AML-193 (cell line): ENCODE measurements around the gene FIBP.

Source experiments
- DNase-seq, 2 experiments: peaks; one replicate each; lab custom pipeline; 2025; lab: John Stamatoyannopoulos, UW

Gene FIBP

DNA sequence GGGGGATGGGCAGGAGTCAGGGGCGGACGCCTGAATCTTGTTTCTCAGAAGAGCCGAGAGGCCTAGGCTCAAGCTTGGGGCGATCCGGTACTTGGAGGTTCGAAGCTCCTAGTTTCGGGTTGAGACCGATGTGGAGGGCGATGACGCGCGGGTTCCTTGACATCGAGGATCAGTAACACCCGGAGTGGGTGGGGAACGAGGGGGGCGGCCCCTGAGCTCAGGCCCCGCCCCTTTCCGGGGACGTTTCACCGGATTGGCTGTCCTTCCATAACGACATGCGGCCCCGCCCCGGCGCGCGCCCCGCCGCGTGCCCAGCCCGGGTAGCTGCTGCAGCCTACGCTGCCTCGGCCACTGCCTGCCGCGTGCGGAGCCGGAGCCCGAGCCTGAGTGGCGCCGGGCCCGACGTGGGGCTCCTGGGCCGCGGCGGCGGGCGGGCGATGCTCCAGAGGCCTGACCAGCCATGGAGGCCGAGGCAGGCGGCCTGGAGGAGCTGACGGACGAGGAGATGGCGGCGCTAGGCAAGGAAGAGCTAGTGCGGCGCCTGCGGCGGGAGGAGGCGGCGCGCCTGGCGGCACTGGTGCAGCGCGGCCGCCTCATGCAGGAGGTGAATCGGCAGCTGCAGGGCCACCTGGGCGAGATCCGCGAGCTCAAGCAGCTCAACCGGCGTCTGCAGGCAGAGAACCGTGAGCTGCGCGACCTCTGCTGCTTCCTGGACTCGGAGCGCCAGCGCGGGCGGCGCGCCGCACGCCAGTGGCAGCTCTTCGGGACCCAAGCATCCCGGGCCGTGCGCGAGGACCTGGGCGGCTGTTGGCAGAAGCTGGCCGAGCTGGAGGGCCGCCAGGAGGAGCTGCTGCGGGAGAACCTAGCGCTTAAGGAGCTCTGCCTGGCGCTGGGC lies 2.3 kb upstream of the FIBP start, which contains the start of gene CCDC85B:
CCDC85B (plus strand) TSS at position 350 of the 895 bp plus-strand sequence; CDS start at position 461, 111 bp downstream.
- DNase-seq = peak; percentile 82 to 93

DNA sequence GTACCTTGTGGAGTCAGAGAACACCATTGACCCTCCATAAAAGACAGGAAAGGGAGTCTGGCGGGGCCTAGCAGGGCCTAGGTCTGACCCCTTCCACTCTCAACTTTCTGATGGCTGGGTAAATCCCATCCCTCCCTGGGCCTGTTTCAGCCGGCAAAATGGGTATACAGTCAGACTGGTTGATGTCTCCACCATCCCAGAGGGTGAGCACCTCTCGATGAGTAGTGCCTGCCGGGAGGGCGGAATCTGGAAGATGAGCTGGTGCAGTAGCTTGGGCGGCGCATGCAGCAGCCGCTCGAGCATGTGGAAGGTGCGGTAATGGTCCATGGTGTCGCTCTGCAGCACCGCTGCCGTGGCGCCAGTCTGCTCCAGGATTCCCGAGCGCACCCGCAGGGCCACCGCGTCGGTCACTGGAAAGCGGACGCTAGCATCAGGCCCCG lies 528 bp downstream of the FIBP start:
- DNase-seq = no peak

DNA sequence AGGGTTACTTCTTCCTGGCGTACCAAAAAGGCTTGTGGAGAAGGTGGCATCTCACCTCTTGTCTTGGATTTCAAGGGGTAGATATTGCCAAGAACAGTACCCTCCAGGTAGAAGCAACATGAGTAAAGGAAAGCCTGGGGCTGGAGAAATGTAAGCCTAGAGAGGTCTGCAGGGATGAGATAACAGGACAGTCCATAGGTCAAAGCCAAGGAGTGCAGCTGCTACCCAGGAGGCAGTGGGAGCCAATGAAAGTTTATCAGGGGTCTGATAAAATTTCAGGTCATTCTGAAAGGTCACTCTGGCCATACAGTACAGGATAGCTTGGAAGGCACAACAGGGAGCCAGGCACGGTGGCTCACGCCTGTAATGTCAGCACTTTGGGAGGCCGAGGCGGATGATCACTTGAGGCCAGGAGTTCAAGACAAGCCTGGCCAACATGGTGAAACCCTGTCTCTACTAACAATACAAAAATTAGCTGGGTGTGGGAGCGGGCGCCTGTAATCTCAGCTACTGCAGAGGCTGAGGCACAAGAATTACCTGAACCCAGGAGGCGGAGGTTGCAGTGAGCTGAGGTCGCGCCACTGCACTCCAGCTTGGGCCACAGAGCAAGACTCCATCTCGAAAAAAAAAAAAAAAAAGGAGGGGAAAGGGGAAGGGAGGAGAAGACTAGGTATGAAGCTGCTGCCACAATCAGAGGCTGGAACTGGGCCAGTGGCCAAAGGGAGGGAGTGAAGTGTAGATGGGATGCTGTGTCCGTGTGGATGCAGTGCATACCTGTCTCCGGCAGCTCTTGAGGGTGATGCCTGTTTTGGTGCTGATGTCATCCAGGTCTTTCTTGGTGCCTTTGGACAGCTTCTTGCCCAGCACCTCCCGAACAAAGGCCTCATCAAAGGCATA lies 1.2 kb downstream of the FIBP start:
- DNase-seq = no peak

DNA sequence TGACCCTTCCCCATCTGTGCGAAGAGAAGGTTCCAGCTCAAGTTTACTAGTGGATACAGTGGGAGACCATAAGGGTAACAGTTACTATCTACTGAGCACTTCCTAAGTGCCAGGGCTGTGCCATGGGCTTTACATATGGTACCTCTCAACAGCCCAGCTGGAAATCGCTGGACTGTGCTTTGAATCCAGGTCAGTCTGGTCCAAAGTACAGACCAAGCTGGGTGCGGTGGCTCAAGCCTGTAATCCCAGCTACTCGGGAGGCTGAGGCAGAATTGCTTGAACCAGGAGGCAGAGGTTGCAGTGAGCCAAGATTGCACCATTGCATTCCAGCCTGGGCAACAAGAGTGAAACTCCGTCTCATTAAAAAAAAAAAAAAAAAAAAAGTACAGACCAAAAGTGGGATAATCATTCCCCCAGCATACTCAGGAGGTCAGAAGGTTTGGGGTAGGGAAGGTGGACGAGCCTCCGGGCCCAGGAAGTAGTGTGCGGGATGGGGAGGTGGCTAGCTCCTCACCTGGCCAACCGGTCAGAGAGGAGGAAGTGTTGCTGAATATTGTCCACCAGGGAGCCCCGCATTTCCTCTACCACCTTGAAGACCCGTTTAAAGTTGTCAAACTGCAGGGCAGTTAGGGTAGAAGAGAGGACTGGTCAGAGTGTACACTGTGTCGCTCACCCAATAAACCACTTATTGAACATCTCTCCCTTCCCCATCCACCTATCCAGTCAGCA lies 2.3 kb downstream of the FIBP start:
- DNase-seq = no peak

DNA sequence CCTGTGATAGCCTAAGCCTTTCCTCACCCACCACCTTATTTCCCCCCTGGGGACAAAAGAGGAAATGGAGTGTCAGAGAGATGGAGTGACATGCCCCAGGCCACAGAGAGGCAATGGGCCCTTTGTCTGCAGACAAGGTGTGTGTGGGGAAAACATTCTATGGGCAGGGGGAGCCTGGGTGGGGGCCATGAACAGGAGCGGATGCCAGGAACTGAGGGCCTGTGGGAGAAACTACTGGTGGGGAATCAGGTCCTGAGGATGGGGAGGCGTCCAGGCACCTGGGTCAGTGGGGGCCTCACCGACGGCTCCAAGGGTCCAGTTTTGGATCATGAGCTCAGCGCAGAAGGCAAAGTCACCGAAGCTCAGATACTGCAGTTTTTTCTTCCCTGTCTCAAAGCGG lies 3.0 kb downstream of the FIBP start:
- no peak for DNase-seq

DNA sequence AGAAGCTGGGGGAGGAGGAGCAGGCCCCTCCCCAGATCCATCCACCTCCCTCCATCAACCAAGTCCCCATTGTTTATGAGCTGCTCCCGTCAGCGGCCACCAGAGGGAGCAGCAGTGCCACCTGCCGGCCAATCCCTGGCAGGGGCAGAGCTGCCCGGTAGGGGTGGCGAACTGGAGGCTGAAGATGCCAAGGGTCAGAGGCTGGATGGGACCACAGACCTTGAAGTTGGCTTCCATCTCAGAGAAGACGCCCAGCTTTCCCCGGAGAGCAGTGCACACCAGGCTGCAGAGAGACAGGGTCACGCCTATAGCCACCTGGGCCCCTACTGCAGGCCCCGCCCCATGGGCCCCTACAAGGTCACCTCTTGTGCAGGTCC lies 3.6 kb downstream of the FIBP start:
- peak; percentile 69 to 70 for DNase-seq

DNA sequence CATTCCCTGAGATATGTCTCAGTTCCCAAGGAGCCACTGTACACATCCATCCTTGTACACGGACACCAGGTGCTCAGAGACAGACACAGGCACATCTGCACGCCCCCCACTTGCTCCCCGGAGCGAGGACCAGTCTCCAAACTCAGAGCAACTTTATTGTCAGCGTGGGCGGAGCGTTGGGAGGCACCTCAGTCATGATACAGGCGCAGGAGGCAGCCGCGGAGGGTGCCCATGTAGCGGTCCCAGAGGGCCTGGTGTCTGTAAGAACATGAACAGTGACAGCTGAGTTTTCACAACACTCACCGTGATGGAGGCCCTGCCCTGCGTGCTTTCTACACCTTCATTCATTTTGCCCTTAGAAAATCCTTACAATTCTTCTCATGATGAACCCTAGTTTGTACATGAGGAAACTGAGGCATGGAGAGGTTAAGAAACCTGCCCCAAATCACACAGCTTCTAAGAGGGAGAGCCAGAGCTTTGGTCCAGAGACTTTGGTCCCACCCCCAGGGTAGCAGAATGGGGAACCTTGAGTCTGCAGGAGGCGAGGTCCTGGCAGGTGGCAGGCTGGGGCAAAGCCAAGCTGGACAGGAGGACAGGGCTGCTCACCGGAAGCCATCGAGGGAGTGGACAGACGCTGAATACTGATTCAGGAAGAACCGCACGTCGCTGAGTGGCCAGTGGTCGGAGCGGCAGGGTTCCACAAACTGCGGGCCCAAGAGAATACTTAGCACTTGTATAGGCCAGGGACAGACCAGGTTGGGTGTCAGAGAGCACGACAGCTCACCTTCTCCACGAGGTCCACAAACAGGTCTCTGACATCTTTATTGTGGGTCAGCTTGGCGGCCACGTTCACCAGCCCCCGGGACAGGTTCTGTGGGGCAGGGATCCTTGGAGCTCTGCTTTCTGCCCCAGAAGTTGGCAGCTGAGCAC lies 4.2 kb downstream of the FIBP start:
- DNase-seq = no peak

DNA sequence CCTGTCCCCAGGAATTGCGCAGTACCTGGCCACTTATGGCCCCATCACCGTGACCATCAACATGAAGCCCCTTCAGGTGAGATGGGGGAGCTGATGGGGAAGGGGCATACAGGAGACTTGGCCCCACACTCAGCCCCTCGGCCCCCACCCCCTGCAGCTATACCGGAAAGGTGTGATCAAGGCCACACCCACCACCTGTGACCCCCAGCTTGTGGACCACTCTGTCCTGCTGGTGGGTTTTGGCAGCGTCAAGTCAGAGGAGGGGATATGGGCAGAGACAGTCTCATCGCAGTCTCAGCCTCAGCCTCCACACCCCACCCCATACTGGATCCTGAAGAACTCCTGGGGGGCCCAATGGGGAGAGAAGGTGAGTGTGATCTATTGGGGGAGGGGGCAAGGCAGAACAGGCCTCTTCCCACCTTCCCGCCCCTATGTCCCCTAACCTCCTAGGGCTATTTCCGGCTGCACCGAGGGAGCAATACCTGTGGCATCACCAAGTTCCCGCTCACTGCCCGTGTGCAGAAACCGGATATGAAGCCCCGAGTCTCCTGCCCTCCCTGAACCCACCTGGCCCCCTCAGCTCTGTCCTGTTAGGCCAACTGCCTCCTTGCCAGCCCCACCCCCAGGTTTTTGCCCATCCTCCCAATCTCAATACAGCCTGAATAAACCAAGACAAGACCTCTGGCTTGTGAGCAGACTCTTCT lies 5.1 kb downstream of the FIBP start:
- no peak for DNase-seq

DNA sequence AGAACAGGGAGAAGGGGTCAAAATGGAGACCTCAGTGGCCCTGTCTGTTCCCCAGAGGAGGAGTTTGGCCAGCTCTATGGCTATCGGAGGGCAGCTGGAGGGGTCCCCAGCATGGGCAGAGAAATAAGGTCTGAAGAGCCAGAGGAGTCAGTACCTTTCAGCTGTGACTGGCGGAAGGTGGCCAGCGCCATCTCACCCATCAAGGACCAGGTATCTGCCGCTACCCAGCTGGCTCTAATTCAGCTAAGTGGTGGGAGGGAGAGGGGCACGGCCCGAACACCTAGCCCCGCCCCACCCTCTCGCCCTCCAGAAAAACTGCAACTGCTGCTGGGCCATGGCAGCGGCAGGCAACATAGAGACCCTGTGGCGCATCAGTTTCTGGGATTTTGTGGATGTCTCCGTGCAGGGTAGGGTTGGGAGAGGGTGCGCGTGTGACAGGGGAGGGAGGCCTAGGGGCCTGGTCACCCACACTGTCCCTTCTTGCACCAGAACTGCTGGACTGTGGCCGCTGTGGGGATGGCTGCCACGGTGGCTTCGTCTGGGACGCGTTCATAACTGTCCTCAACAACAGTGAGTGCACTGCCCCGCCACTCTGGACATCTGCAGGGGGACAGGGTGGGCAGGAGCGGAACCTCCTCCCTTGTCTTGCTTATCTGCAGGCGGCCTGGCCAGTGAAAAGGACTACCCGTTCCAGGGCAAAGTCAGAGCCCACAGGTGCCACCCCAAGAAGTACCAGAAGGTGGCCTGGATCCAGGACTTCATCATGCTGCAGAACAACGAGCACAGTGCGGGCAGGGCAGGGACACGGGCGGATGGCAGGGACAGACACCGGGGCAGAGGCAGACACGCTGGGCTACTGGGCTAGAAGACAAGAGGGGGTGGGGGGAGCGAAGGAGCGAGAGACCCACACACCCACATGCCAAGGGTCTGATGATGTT lies 5.9 kb downstream of the FIBP start:
- DNase-seq = no peak

DNA sequence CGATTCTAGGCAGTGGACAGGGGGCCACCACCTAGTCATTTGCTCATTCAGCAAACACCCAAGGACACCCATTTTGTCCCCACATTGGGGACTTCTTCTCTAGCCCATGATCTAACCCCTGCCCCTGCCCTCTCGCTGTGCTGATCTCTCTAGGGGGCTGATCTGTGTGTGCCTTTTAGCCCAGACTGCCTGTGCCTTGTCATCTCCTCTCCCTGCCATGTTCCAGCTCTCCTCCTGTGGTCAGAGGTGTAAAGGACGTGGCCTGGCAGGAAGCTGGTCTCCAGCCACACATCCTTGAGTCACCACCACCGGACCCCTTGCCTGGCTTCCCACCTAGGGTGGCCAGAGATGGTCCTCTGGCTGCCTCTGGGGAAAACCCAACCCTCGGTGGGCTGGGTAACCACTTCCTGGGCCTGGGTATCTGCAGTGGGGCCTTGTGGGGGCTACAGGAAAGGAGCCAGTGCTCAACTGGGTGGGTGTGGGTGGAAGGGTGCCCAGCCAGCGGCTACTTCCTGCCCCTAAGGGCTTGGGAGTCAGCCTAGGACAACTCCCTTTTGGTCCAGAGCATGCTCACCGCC lies 7.3 kb downstream of the FIBP start:
- no peak for DNase-seq

DNA sequence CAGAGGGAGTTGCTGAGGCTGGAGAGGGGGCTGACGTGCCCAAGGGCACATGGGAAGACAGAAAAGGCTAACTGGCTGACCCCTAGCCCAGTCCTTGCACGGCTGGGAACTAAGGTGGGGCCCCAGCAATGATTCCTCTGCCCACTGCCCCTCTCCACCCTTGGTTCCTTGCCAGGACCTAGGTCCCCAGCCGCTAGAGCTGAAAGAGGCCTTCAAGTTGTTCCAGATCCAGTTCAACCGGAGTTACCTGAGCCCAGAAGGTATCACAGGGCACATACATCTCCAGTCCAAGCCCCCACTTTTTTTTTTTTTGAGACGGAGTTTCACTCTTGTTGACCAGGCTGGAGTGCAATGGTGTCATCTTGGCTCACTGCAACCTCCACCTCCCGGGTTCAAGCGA lies 8.2 kb downstream of the FIBP start:
- DNase-seq = no peak

DNA sequence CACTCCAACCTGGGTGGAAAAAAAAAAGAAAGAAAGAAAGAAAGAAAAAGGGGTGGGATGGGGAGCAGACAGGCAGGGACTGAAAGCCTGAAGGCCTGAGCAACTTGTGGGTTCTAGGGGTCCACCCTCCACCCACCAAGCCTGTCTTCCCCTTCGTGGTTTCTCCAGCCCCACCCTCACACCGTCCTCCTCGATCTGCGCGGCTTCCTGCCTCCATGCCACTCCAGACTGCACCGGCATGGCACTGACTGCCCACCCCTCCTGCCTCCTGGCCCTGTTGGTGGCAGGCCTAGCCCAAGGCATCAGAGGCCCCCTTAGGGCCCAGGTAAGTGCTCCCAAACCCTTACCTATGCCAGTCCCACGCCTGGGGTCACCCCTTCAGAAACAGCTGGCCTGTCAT lies 8.7 kb downstream of the FIBP start, which contains the start of gene CTSW:
CTSW (plus strand) TSS at position 221 of the 400 bp plus-strand sequence; CDS start at position 239, 18 bp downstream.
- no peak for DNase-seq

DNA sequence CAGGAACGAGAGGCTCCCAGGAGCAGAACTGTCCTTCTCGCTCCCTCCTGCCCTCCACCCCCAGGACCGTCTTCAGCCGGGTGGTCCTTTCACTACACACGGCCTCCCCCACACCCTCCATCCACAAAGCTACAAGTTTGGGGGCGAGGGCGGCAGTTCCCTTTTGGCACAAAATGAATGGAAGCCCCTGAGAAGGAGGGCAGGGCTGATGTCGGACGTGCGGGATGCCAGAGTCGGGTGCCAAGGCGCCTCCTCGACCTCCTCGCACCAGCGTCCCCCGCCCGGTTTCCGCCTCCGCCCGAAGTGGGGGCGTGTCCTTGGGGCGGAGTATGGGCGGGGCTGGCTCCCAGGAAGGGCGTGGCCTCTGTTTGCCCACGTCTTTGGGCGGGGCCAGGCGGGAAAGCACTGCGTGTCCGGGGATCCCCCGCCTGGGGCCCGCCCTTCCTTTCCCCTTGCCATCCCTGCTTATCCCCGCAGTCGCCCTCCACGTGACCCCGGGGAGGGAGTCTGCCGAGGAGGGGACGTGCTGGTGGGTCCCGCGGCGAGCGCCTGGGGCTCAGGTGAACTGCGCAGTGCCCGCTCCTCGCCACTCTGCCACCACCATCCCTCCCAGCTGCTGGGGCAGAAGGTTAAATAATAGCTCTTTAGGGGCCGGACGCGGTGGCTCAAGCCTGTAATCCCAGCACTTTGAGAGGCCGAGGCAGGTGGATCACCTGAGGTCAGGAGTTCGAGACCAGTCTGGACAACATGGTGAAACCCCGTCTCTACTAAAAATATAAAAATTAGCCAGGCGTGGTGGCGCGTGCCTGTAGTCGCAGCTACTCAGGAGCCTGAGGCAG lies 14.7 kb downstream of the FIBP start:
- DNase-seq = peak; percentile 85 to 86

DNA sequence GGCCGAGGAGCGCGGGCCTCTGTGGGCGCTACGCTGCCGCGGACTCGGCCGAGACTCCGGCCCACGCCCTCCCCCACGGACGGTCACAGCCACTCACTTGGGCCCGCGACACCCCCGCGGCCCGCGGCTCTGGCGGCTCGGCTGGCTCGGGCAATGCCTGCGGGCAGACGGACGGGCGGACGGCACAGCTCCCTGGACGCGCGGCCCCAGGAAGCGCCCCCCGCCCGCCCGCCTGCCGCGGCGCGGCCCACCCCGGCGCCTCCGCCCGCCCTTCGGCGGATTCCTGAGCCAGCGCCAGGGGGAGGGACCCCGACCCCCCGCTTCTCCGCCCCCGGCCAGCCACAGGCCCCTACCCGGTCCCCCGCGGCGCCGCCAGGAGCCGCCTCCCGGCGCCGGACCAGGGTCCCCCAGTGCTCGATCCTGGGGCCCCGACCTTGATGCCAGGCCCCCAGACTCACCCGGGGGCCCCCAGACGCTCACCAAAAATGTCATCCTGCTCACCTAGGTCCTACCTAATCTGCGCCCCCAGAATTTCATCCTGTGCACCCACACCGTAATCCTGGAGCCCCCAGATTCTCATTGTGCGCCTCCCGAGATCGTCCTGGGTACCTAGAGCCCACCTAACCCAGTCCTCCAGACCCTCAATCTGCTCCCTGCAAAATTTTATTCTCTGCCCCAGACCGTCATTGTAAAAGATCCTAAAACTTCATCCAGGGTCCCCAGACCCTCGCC lies 15.5 kb downstream of the FIBP start, which contains the start of gene EFEMP2:
EFEMP2 (minus strand) TSS at position 215 of the 732 bp plus-strand sequence. CDS start 446 bp downstream, outside the sequence.
- DNase-seq = no peak

DNA sequence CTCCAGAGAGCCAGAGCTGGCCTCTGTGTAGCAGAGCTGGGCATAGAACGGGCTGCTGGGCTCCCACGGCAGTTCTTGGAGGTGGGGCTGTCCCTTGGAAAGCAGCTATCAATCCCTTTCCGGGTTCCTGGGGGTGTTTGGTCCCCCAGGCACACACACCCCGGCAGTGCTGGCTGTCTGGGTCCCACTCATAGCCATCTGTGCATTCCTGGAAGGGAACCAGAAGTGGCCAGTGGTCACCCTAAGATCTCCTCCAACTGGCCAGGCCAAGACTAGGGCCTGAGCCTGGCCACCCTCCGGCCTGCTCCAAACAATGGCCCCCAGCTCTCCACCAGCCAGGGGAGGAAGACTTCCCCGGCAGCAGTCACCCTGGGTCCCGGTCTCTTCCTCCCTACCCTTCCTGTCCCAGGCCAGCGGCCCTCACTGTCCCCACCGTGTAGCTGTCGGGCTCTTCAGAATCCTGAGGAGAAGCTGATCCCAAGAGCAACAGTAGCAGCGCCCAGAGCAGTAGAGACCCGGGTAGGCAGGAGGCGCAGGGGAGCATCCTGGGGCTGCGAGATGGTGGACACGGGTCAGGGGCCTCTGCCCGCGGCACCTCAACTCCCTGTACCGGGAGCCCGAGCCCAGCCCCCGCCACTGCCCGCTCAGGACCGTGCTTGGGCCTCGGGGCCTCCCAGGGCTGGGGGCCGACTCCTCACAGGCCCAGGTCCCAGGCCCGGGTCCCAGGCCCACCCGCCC lies 16.3 kb downstream of the FIBP start:
- DNase-seq = no peak
